Calu3 (cell line): ENCODE data around the gene KRT72. TPM values are rescaled to one million over a fixed set of nuclear protein-coding genes. Genes with fewer than 3 reads are reported as not detected.

Experiments
- BruUV-seq: library from RNA; stranded (reverse); fragments of 400-500 nt; replicated peaks from 2 replicates; lab custom pipeline; 2021; lab: Mats Ljungman, UMichigan
- CTCF ChIA-PET: fragments of 300-600 bp; sonication (Branson Sonifier 250); formaldehyde crosslinking; loops from one replicate; lab custom pipeline; 2022; ENCODE audit warnings: antibody characterized with exemption; lab: Charles Lee
- DNase-seq: peaks from one replicate; pipeline ENCODE4 v3.0.0; 2022
- H3K27ac Mint-ChIP-seq: one replicate; pipeline ENCODE4 v1.8.0; 2022; ENCODE audit warnings: mixed read lengths; ENCODE audit not compliant: unreplicated experiment
- H3K27me3 Mint-ChIP-seq: one replicate; pipeline ENCODE4 v1.8.0; 2022; ENCODE audit warnings: mixed read lengths; ENCODE audit not compliant: unreplicated experiment
- H3K36me3 Mint-ChIP-seq: one replicate; pipeline ENCODE4 v1.8.0; 2022; ENCODE audit warnings: mild to moderate bottlenecking, moderate library complexity, mixed read lengths; ENCODE audit not compliant: insufficient read depth, unreplicated experiment
- H3K4me1 Mint-ChIP-seq: one replicate; pipeline ENCODE4 v1.8.0; 2022; ENCODE audit warnings: mild to moderate bottlenecking, low read depth, mixed read lengths; ENCODE audit not compliant: unreplicated experiment
- H3K4me3 Mint-ChIP-seq: one replicate; pipeline ENCODE4 v1.8.0; 2022; ENCODE audit warnings: mild to moderate bottlenecking, low read depth, moderate library complexity, mixed read lengths; ENCODE audit not compliant: unreplicated experiment
- H3K9me3 Mint-ChIP-seq: one replicate; pipeline ENCODE4 v1.8.0; 2022; ENCODE audit warnings: low read depth, mixed read lengths; ENCODE audit not compliant: unreplicated experiment
- intact Hi-C: fragments of 100-400 bp; cut with micrococcal nuclease; formaldehyde crosslinking; loops from one replicate; pipeline ENCODE4 v1.10.0; 2022; ENCODE audit not compliant: unreplicated experiment
- total RNA-seq: library from RNA; stranded (reverse); gene quantifications from 2 replicates; pipeline ENCODE4 v1.2.3, GENCODE V29; 2022
- TF ChIP-seq, protein P1 (sequence below): fragments of 200-600 bp; IDR thresholded peaks from one replicate; pipeline ENCODE4 v1.8.0; 2022; ENCODE audit warnings: antibody characterized with exemption; ENCODE audit not compliant: unreplicated experiment

KRT72 gene
- total RNA-seq, 1 experiment from 2014 or later = not detected

- Mint-ChIP-seq H3K4me3 (no peak overlapping the region), H3K4me1 (no peaks in the 10 kb centered on the region), H3K36me3 (no peaks in the 10 kb centered on the region), H3K9me3 (no peaks in the 10 kb centered on the region), H3K27me3 (peaks cover 82% of the 10 kb centered on the region), H3K27ac (no peak overlapping the region)
- intact Hi-C loops = no loop called here
- CTCF ChIA-PET = no interaction called here
- no TSS peak for BruUV-seq
- TF ChIP-seq, protein P1, sequence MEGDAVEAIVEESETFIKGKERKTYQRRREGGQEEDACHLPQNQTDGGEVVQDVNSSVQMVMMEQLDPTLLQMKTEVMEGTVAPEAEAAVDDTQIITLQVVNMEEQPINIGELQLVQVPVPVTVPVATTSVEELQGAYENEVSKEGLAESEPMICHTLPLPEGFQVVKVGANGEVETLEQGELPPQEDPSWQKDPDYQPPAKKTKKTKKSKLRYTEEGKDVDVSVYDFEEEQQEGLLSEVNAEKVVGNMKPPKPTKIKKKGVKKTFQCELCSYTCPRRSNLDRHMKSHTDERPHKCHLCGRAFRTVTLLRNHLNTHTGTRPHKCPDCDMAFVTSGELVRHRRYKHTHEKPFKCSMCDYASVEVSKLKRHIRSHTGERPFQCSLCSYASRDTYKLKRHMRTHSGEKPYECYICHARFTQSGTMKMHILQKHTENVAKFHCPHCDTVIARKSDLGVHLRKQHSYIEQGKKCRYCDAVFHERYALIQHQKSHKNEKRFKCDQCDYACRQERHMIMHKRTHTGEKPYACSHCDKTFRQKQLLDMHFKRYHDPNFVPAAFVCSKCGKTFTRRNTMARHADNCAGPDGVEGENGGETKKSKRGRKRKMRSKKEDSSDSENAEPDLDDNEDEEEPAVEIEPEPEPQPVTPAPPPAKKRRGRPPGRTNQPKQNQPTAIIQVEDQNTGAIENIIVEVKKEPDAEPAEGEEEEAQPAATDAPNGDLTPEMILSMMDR = no peak
- DNase-seq = no peak
These were observed 46.3 kb upstream of the KRT72 start for GRCh38 chr12:52647601-52648000.

- intact Hi-C loops = no loop called here
- Mint-ChIP-seq H3K27ac (no peak overlapping the region), H3K9me3 (no peaks in the 10 kb centered on the region), H3K27me3 (peaks cover 92% of the 10 kb centered on the region), H3K4me3 (no peak overlapping the region), H3K4me1 (no peaks in the 10 kb centered on the region), H3K36me3 (no peaks in the 10 kb centered on the region)
- TF ChIP-seq, protein P1 = no peak
- DNase-seq = no peak
- no TSS peak for BruUV-seq
- CTCF ChIA-PET = no interaction called here
These were observed 45.4 kb upstream of the KRT72 start for GRCh38 chr12:52646613-52647012.

DNA sequence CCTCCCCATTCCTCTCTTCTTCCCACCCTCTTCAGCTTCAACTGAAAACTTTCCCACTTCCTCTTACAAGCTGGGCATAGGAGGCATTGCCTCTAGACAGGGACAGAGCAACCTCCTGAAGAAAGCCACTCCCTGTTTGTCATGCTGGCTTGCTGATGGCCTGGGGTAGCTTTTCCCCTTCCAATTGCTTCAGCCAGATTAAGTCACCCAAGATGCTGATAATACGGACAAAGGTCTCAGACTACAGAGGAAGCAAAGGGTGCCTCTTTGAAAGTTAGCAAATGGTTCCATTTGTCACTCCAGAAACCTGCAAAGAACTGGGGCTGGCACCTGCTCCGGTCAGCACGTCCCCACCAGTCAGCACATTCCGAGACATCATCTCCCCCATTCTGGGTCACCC is 44.7 kb upstream of the KRT72 start:
- CTCF ChIA-PET = no interaction called here
- intact Hi-C loops = no loop called here
- H3K4me3 Mint-ChIP-seq = no peak overlapping the region
- no peak for DNase-seq
- no peaks in the 10 kb centered on the region for H3K4me1 Mint-ChIP-seq
- no peaks in the 10 kb centered on the region for H3K36me3 Mint-ChIP-seq
- no peaks in the 10 kb centered on the region for H3K9me3 Mint-ChIP-seq
- BruUV-seq = no TSS peak
- H3K27me3 Mint-ChIP-seq = peaks cover 99% of the 10 kb centered on the region
- no peak overlapping the region for H3K27ac Mint-ChIP-seq
- TF ChIP-seq, protein P1 = no peak

- no TSS peak for BruUV-seq
- H3K4me3 Mint-ChIP-seq = no peak overlapping the region
- TF ChIP-seq, protein P1 = no peak
- peaks cover 100% of the 10 kb centered on the region for H3K27me3 Mint-ChIP-seq
- no peaks in the 10 kb centered on the region for H3K36me3 Mint-ChIP-seq
- no peak for DNase-seq
- H3K4me1 Mint-ChIP-seq = no peaks in the 10 kb centered on the region
- no peak overlapping the region for H3K27ac Mint-ChIP-seq
- intact Hi-C loops = no loop called here
- H3K9me3 Mint-ChIP-seq = no peaks in the 10 kb centered on the region
- CTCF ChIA-PET = no interaction called here
These were observed 44.0 kb upstream of the KRT72 start for GRCh38 chr12:52645120-52645761.
